ENCODE results near the gene GOLGA6L22. TPM values are rescaled to one million over a fixed set of nuclear protein-coding genes. Genes with fewer than 3 reads are reported as not detected.
"Not testable (repeated sequence)": the region's sequence is repeated elsewhere in the genome, so short reads cannot be mapped to it uniquely, and the experiment has no call there.

The GOLGA6L22 gene, protein sequence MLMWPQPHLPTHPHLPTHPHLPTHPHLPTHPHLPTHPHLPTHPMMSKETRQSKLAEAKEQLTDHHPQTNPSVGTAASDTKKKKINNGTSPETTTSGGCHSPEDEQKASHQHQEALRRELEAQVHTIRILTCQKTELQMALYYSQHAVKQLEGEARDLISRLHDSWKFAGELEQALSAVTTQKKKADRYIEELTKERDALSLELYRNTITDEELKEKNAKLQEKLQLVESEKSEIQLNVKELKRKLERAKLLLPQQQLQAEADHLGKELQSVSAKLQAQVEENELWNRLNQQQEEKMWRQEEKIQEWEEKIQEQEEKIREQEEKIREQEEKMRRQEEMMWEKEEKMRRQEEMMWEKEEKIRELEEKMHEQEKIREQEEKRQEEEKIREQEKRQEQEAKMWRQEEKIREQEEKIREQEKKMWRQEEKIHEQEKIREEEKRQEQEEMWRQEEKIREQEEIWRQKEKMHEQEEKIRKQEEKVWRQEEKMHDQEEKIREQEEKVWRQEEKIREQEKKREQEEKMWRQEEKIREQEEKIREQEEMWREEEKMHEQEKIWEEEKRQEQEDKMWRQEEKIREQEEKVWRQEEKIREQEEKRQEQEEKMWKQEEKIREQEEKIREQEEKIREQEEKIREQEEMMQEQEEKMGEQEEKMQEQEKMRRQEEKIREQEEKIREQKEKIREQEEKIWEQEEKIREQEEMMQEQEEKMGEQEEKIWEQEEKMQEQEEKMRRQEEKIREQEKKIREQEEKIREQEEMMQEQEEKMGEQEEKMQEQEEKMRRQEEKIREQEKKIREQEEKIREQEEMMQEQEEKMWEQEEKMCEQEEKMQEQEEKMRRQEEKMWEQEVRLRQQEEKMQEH
- total RNA-seq (2014; rRNA removed; shearing (Covaris generic)) (not detected in 2 replicates), polyA plus RNA-seq (2016; fragmentation: Nextera tagmentation; extraction: Ambion mirVana) (not detected in 2 replicates)

GRCh38 chr15:22458603-22459002 lies at the start of gene GOLGA6L22:
GOLGA6L22 (plus strand) TSS chr15:22458903; CDS start chr15:22458994, 91 bp downstream.
- in situ Hi-C loops (cut with MboI); H3F3A ChIP-seq (ENCODE audit: insufficient read depth); H3K79me2 ChIP-seq (ENCODE audit: insufficient read depth); H2AFZ ChIP-seq; H3K4me2 ChIP-seq (ENCODE audit: unreplicated experiment); H3K9ac ChIP-seq; H3K36me3 ChIP-seq (ENCODE audit: low read depth); H3K9me3 ChIP-seq (ENCODE audit: low read depth); H3K4me3 ChIP-seq; H3K27me3 ChIP-seq (replicated peaks; ENCODE audit: insufficient read depth); H3K27ac ChIP-seq; H4K20me1 ChIP-seq (ENCODE audit: insufficient read depth); DNase-seq; H3K4me1 ChIP-seq (ENCODE audit: insufficient read depth); H3K9me2 ChIP-seq (ENCODE audit: insufficient read depth): not testable (repeated sequence)
- no CpG with 5 or more reads among the region's 7 CpGs for WGBS, 2 experiments (ENCODE audit: low coverage in 1 of 2, low lambda C conversion rate in 2 of 2, missing lambda C conversion rate in 2 of 2)

DNA sequence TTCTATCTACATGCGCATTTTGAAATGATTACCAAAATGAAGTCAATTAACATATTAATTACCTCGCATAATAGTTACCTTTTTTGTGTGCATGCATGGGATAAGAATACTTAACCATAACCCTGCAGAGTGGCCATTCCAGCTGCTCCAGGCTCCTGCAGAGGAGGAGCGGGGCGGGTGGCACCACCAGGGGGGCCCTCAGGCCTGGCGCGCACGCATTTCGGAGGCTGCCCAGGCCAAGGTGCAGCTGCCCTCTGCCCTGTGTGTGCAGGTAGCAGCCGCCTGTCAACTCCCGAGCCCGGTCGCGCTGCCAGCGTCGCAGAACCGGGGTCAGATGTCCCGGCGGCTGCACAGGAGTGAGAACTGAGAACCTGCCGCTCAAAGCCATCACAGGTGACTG lies 41.4 kb upstream of the GOLGA6L22 start:
- H3K9me3 ChIP-seq (ENCODE audit: low read depth); H2AFZ ChIP-seq; H3K4me2 ChIP-seq (ENCODE audit: unreplicated experiment); H3K79me2 ChIP-seq (ENCODE audit: insufficient read depth); H3K27me3 ChIP-seq (replicated peaks; ENCODE audit: insufficient read depth); H3K36me3 ChIP-seq (ENCODE audit: low read depth); H3K4me1 ChIP-seq (ENCODE audit: insufficient read depth); H3K4me3 ChIP-seq; H3K27ac ChIP-seq; H3F3A ChIP-seq (ENCODE audit: insufficient read depth); in situ Hi-C loops (cut with MboI); H3K9me2 ChIP-seq (ENCODE audit: insufficient read depth); H3K9ac ChIP-seq; H4K20me1 ChIP-seq (ENCODE audit: insufficient read depth); DNase-seq: not testable (repeated sequence)
- WGBS, 2 experiments (ENCODE audit: low coverage in 1 of 2, low lambda C conversion rate in 2 of 2, missing lambda C conversion rate in 2 of 2) = 67 to 73% methylated on average over 2 to 11 of the region's 19 CpGs

GRCh38 chr15:22417795-22418194 lies 40.9 kb upstream of the GOLGA6L22 start:
- H3K9me3 ChIP-seq (ENCODE audit: low read depth); H2AFZ ChIP-seq; H3K4me2 ChIP-seq (ENCODE audit: unreplicated experiment); DNase-seq; H3K9ac ChIP-seq; H3F3A ChIP-seq (ENCODE audit: insufficient read depth); H3K79me2 ChIP-seq (ENCODE audit: insufficient read depth); H3K4me3 ChIP-seq; H3K4me1 ChIP-seq (ENCODE audit: insufficient read depth); H4K20me1 ChIP-seq (ENCODE audit: insufficient read depth); in situ Hi-C loops (cut with MboI); H3K27me3 ChIP-seq (replicated peaks; ENCODE audit: insufficient read depth); H3K27ac ChIP-seq; H3K36me3 ChIP-seq (ENCODE audit: low read depth); H3K9me2 ChIP-seq (ENCODE audit: insufficient read depth): not testable (repeated sequence)
- WGBS, 2 experiments (ENCODE audit: low coverage in 1 of 2, low lambda C conversion rate in 2 of 2, missing lambda C conversion rate in 2 of 2) = 30 to 59% methylated on average over 2 to 4 of the region's 22 CpGs

- H3K9me2 ChIP-seq (ENCODE audit: insufficient read depth); H3K9ac ChIP-seq; H3K27ac ChIP-seq; H3K4me3 ChIP-seq; in situ Hi-C loops (cut with MboI); H3K79me2 ChIP-seq (ENCODE audit: insufficient read depth); H2AFZ ChIP-seq; H3K4me1 ChIP-seq (ENCODE audit: insufficient read depth); H3K36me3 ChIP-seq (ENCODE audit: low read depth); H3F3A ChIP-seq (ENCODE audit: insufficient read depth); H3K4me2 ChIP-seq (ENCODE audit: unreplicated experiment); H3K9me3 ChIP-seq (ENCODE audit: low read depth); DNase-seq; H4K20me1 ChIP-seq (ENCODE audit: insufficient read depth); H3K27me3 ChIP-seq (replicated peaks; ENCODE audit: insufficient read depth): not testable (repeated sequence)
- WGBS, 2 experiments (ENCODE audit: low coverage in 1 of 2, low lambda C conversion rate in 2 of 2, missing lambda C conversion rate in 2 of 2) = no CpG with 5 or more reads among the region's 29 CpGs
Measured at GRCh38 chr15:22418212-22418611, 40.5 kb upstream of the GOLGA6L22 start.

- in situ Hi-C loops (cut with MboI); H4K20me1 ChIP-seq (ENCODE audit: insufficient read depth): not testable (repeated sequence)
Measured at GRCh38 chr15:22418666-22419065, 40.0 kb upstream of the GOLGA6L22 start.

GRCh38 chr15:22420340-22420739 lies 38.4 kb upstream of the GOLGA6L22 start:
- H3K79me2 ChIP-seq (ENCODE audit: insufficient read depth); H3K9me3 ChIP-seq (ENCODE audit: low read depth); H3K4me3 ChIP-seq; H3K9me2 ChIP-seq (ENCODE audit: insufficient read depth); H3K4me1 ChIP-seq (ENCODE audit: insufficient read depth); H2AFZ ChIP-seq; in situ Hi-C loops (cut with MboI); H3K27me3 ChIP-seq (replicated peaks; ENCODE audit: insufficient read depth); H3K27ac ChIP-seq; H3F3A ChIP-seq (ENCODE audit: insufficient read depth); H4K20me1 ChIP-seq (ENCODE audit: insufficient read depth); H3K9ac ChIP-seq; DNase-seq; H3K36me3 ChIP-seq (ENCODE audit: low read depth); H3K4me2 ChIP-seq (ENCODE audit: unreplicated experiment): not testable (repeated sequence)
- 73 to 76% methylated on average over 11 of the region's 13 CpGs for WGBS, 2 experiments (ENCODE audit: low coverage in 1 of 2, low lambda C conversion rate in 2 of 2, missing lambda C conversion rate in 2 of 2)

More at GRCh38 chr15:22418666-22419065, 40.0 kb upstream of the GOLGA6L22 start:
- H3K36me3 ChIP-seq (ENCODE audit: low read depth); H3K4me1 ChIP-seq (ENCODE audit: insufficient read depth); H3K9ac ChIP-seq; H3K79me2 ChIP-seq (ENCODE audit: insufficient read depth); H3K9me3 ChIP-seq (ENCODE audit: low read depth); H3K4me2 ChIP-seq (ENCODE audit: unreplicated experiment); H3K27me3 ChIP-seq (replicated peaks; ENCODE audit: insufficient read depth); H2AFZ ChIP-seq; H3K9me2 ChIP-seq (ENCODE audit: insufficient read depth); DNase-seq; H3K4me3 ChIP-seq; H3K27ac ChIP-seq; H3F3A ChIP-seq (ENCODE audit: insufficient read depth): not testable (repeated sequence)
- WGBS, 2 experiments (ENCODE audit: low coverage in 1 of 2, low lambda C conversion rate in 2 of 2, missing lambda C conversion rate in 2 of 2) = 77 to 83% methylated on average over 12 to 14 of the region's 33 CpGs

DNA sequence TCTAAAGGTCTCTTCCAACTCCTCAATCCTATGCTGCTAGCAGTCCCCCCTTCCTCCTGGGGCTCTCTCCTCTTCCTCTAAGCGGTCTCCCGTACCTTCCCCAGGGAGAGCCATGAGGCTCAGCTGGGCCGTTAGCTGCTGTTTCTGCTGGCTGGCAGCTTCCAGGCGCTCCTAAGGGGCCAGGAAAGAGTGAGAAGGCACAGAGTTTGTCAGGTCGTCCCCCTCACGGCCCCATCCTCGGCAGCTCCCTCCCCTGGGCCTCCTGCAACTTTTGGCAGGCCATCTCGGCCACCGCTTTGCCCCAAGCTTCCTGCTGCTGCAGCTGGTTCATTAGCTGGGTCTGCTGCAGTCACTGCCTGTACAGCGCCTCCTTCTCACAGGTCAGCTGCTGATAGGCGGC lies 29.3 kb upstream of the GOLGA6L22 start:
- 8 to 22% methylated on average over 2 to 7 of the region's 11 CpGs for WGBS, 2 experiments (ENCODE audit: low coverage in 1 of 2, low lambda C conversion rate in 2 of 2, missing lambda C conversion rate in 2 of 2)
- in situ Hi-C loops (cut with MboI); DNase-seq: not testable (repeated sequence)

More for the DNA sequence above, 29.3 kb upstream of the GOLGA6L22 start:
- H3K27me3 ChIP-seq (replicated peaks; ENCODE audit: insufficient read depth); H3K4me2 ChIP-seq (ENCODE audit: unreplicated experiment); H3K79me2 ChIP-seq (ENCODE audit: insufficient read depth); H3K9ac ChIP-seq; H3K27ac ChIP-seq; H3K4me3 ChIP-seq; H3K9me3 ChIP-seq (ENCODE audit: low read depth); H3K9me2 ChIP-seq (ENCODE audit: insufficient read depth); H3K4me1 ChIP-seq (ENCODE audit: insufficient read depth); H2AFZ ChIP-seq; H3K36me3 ChIP-seq (ENCODE audit: low read depth); H4K20me1 ChIP-seq (ENCODE audit: insufficient read depth); H3F3A ChIP-seq (ENCODE audit: insufficient read depth): not testable (repeated sequence)
